UCSD-AML1 (cell line): ENCODE data around the gene TNFSF11.
A peak's percentile ranks its signal among the peaks of the same experiment; 100 is the strongest.
"Not testable (repeated sequence)": the region's sequence is repeated elsewhere in the genome, so short reads cannot be mapped to it uniquely, and the experiment has no call there.

Experiments
- DNase-seq: peaks from one replicate; lab custom pipeline; 2025; ENCODE audit not compliant: unreplicated experiment; lab: John Stamatoyannopoulos, UW

The TNFSF11 gene

GRCh38 chr13:42560320-42560719 lies 13.6 kb upstream of the TNFSF11 start:
- not testable (repeated sequence) for DNase-seq

- DNase-seq: no peak
Observed at GRCh38 chr13:42561752-42562467, 12.0 kb upstream of the TNFSF11 start.

GRCh38 chr13:42567906-42568305 lies 6.0 kb upstream of the TNFSF11 start:
- no peak for DNase-seq

GRCh38 chr13:42569576-42570344 lies 4.2 kb upstream of the TNFSF11 start:
- DNase-seq: no peak

GRCh38 chr13:42571895-42572294 lies 2.1 kb upstream of the TNFSF11 start:
- DNase-seq: no peak

GRCh38 chr13:42574435-42575311 lies 721 bp downstream of the TNFSF11 start:
- no peak for DNase-seq

- DNase-seq: no peak
Observed at GRCh38 chr13:42575938-42576337, 2.0 kb downstream of the TNFSF11 start.

GRCh38 chr13:42577538-42577937 lies 3.6 kb downstream of the TNFSF11 start:
- no peak for DNase-seq

- no peak for DNase-seq
Observed at GRCh38 chr13:42580644-42581043, 6.7 kb downstream of the TNFSF11 start.

GRCh38 chr13:42581427-42581826 lies 7.5 kb downstream of the TNFSF11 start:
- DNase-seq: no peak

GRCh38 chr13:42591602-42592001 lies 17.6 kb downstream of the TNFSF11 start:
- no peak for DNase-seq

- DNase-seq: no peak
Observed at GRCh38 chr13:42592915-42593900, 19.3 kb downstream of the TNFSF11 start.

GRCh38 chr13:42594481-42595252 lies 20.7 kb downstream of the TNFSF11 start:
- DNase-seq: peak; percentile 45

GRCh38 chr13:42595253-42595571 lies 21.3 kb downstream of the TNFSF11 start:
- DNase-seq: no peak

GRCh38 chr13:42597505-42597904 lies 23.6 kb downstream of the TNFSF11 start:
- DNase-seq: no peak

GRCh38 chr13:42600943-42601342 lies 27.0 kb downstream of the TNFSF11 start:
- DNase-seq: no peak

- no peak for DNase-seq
Observed at GRCh38 chr13:42602906-42603305, 29.0 kb downstream of the TNFSF11 start.

- no peak for DNase-seq
Observed at GRCh38 chr13:42603571-42603970, 29.6 kb downstream of the TNFSF11 start.

- no peak for DNase-seq
Observed at GRCh38 chr13:42607546-42607945, 33.6 kb downstream of the TNFSF11 start.

GRCh38 chr13:42610649-42611048 lies 36.7 kb downstream of the TNFSF11 start:
- DNase-seq: no peak
